IMR-90 (cell line): ENCODE measurements around the gene PKHD1. TPM values are rescaled to one million over a fixed set of nuclear protein-coding genes. Genes with fewer than 3 reads are reported as not detected.

Source experiments
- ATAC-seq: fragments of 200-7000 bp; cut with Tn5 transposase; 2 replicates; pipeline ENCODE4 v1.9.1; 2020; ENCODE audit warnings: low read depth, mild to moderate bottlenecking, moderate library complexity
- BruUV-seq: library from RNA; stranded (reverse); fragments of 400-500 nt; replicated peaks from 2 replicates; lab custom pipeline; 2021; lab: Mats Ljungman, UMichigan
- CTCF ChIA-PET: fragments of 300-600 bp; formaldehyde crosslinking; extraction: SDS; loops from one replicate; lab custom pipeline; 2021; ENCODE audit warnings: antibody characterized with exemption; lab: Yijun Ruan, JAX
- POLR2A ChIA-PET: fragments of 300-600 bp; sonication (Branson Sonifier 250); formaldehyde crosslinking; loops from one replicate; lab custom pipeline; 2022; ENCODE audit warnings: antibody characterized with exemption; ENCODE audit not compliant: unreplicated experiment; lab: Charles Lee
- DNase-seq: peaks from one replicate; pipeline ENCODE4 v3.0.0; 2013
- H2AFZ ChIP-seq: replicated peaks from 2 replicates; pipeline ENCODE3; 2013; ENCODE audit warnings: low read length, mild to moderate bottlenecking; ENCODE audit not compliant: poor library complexity
- H2AK5ac ChIP-seq: 2 replicates; pipeline ENCODE4 v1.6.1; 2013; ENCODE audit warnings: low read depth, low read length, inconsistent platforms
- H2AK9ac ChIP-seq: replicated peaks from 2 replicates; pipeline ENCODE3; 2013; ENCODE audit warnings: mild to moderate bottlenecking, low read depth, low read length, moderate library complexity; ENCODE audit not compliant: poor library complexity
- H2BK120ac ChIP-seq: 2 replicates; pipeline ENCODE4 v1.6.1; 2013; ENCODE audit warnings: low read depth, low read length, inconsistent platforms
- H2BK15ac ChIP-seq: 3 replicates; pipeline ENCODE4 v1.6.1; 2013; ENCODE audit warnings: low read depth, low read length, inconsistent platforms
- H2BK20ac ChIP-seq: 2 replicates; pipeline ENCODE4 v1.6.1; 2013; ENCODE audit warnings: low read depth, mild to moderate bottlenecking, inconsistent platforms, low read length, moderate library complexity
- H2BK5ac ChIP-seq: 2 replicates; pipeline ENCODE4 v1.6.1; 2013; ENCODE audit warnings: mild to moderate bottlenecking, low read depth, low read length, inconsistent platforms; ENCODE audit not compliant: poor library complexity, severe bottlenecking
- H3K14ac ChIP-seq: replicated peaks from 2 replicates; pipeline ENCODE4 v1.6.1; 2013; ENCODE audit warnings: low read depth, low read length, inconsistent platforms
- H3K18ac ChIP-seq: 2 replicates; pipeline ENCODE4 v1.6.1; 2013; ENCODE audit warnings: low read depth, low read length, control low read depth
- H3K23ac ChIP-seq: 2 replicates; pipeline ENCODE4 v1.6.1; 2013; ENCODE audit warnings: low read depth, low read length, inconsistent platforms
- H3K27ac ChIP-seq: 2 replicates; pipeline ENCODE4 v1.5.1; 2013; ENCODE audit warnings: mild to moderate bottlenecking, control low read depth, low read length; ENCODE audit not compliant: insufficient read depth
- H3K27me3 ChIP-seq: 2 replicates; pipeline ENCODE4 v1.6.1; 2013; ENCODE audit warnings: low read length; ENCODE audit not compliant: control insufficient read depth, insufficient read depth
- H3K36me3 ChIP-seq: 2 replicates; pipeline ENCODE4 v1.6.1; 2013; ENCODE audit warnings: low read length, mixed read lengths; ENCODE audit not compliant: control insufficient read depth, insufficient read depth
- H3K4ac ChIP-seq: 2 replicates; pipeline ENCODE4 v1.6.1; 2013; ENCODE audit warnings: low read depth, low read length, inconsistent platforms
- H3K4me1 ChIP-seq: 2 replicates; pipeline ENCODE4 v1.6.1; 2013; ENCODE audit warnings: low read length, mixed read lengths; ENCODE audit not compliant: control insufficient read depth, insufficient read depth
- H3K4me2 ChIP-seq: 2 replicates; pipeline ENCODE4 v1.6.1; 2013; ENCODE audit warnings: low read depth, mild to moderate bottlenecking, control low read depth, low read length, moderate library complexity
- H3K4me3 ChIP-seq: 2 replicates; pipeline ENCODE4 v1.5.1; 2013; ENCODE audit warnings: low read depth, mild to moderate bottlenecking, control low read depth, low read length, moderate library complexity; ENCODE audit not compliant: insufficient read depth
- H3K56ac ChIP-seq: 2 replicates; pipeline ENCODE4 v1.6.1; 2013; ENCODE audit warnings: low read length, inconsistent platforms; ENCODE audit not compliant: insufficient read depth; ENCODE audit errors: extremely low read depth
- H3K79me1 ChIP-seq, 2 experiments: 2 replicates each; pipeline ENCODE4 v1.6.1; 2013; ENCODE audit warnings: low read length in 2 of 2, inconsistent platforms in 1 of 2, low read depth in 1 of 2
- H3K9ac ChIP-seq: 2 replicates; pipeline ENCODE4 v1.6.1; 2013; ENCODE audit warnings: low read depth, low read length, control low read depth
- H3K9me1 ChIP-seq: 2 replicates; pipeline ENCODE4 v1.6.1; 2013; ENCODE audit warnings: low read length, inconsistent platforms; ENCODE audit not compliant: insufficient read depth
- H3K9me3 ChIP-seq: 2 replicates; pipeline ENCODE4 v1.6.1; 2013; ENCODE audit warnings: low read length; ENCODE audit not compliant: control insufficient read depth, insufficient read depth
- H4K20me1 ChIP-seq: 2 replicates; pipeline ENCODE4 v1.6.1; 2013; ENCODE audit warnings: low read length, inconsistent platforms; ENCODE audit not compliant: insufficient read depth
- H4K5ac ChIP-seq: 2 replicates; pipeline ENCODE4 v1.6.1; 2013; ENCODE audit warnings: mild to moderate bottlenecking, low read depth, low read length, control low read depth
- H4K8ac ChIP-seq, 2 experiments: 2 replicates each; pipeline ENCODE4 v1.6.1; 2013; ENCODE audit warnings: low read depth in 2 of 2, low read length in 2 of 2, control low read depth in 1 of 2, inconsistent platforms in 1 of 2
- H4K91ac ChIP-seq: 2 replicates; pipeline ENCODE4 v1.6.1; 2013; ENCODE audit warnings: low read depth, low read length, inconsistent platforms; ENCODE audit not compliant: insufficient read depth
- WGBS, 2 experiments: methylation state at CpG; one replicate each; pipeline versions ENCODE4 v1.1.5 to v1.1.7; 2013; ENCODE audit warnings: missing lambda C conversion rate in 2 of 2; ENCODE audit not compliant: insufficient read length in 1 of 2; ENCODE audit errors: extremely low coverage in 2 of 2; 5-methylcytosine and 5-hydroxymethylcytosine counted together
- dilution Hi-C: fragments of 300-500 bp; cut with HindIII; formaldehyde crosslinking; loops from one replicate; pipeline ENCODE4 v1.14.3; 2018; ENCODE audit warnings: low sequenced_read_pairs; ENCODE audit not compliant: unreplicated experiment
- in situ Hi-C: fragments of 300-500 bp; cut with MboI; formaldehyde crosslinking; loops from 3 replicates; pipeline ENCODE4 v1.14.3; 2019; ENCODE audit warnings: low sequenced_read_pairs, inconsistent platforms, mixed read lengths
- intact Hi-C: fragments of 100-400 bp; cut with micrococcal nuclease; formaldehyde crosslinking; loops from 2 replicates; pipeline ENCODE4 v1.10.0; 2022
- polyA plus RNA-seq, 3 experiments: library from polyadenylated mRNA; depleted of rRNA; stranded (reverse); fragments of >200 nt; gene quantifications; 2 replicates each; pipeline ENCODE4 v1.2.3, GENCODE V29; 2012; ENCODE audit warnings: low replicate concordance in 1 of 3
- total RNA-seq: library from RNA; depleted of rRNA; stranded (reverse); fragments of >200 nt; gene quantifications from 2 replicates; pipeline ENCODE4 v1.2.3, GENCODE V29; 2012
- TF ChIP-seq, protein P1 (sequence below): fragments of 150-350 bp; IDR thresholded peaks from 2 replicates; pipeline ENCODE4 v1.6.1; 2016; ENCODE audit warnings: low read depth, mild to moderate bottlenecking, low read length, moderate library complexity, borderline replicate concordance

Gene PKHD1
- total and polyA plus RNA-seq, 2 of the 4 experiments (the other 2 are of a cell fraction): not detected

- Histone ChIP-seq H2AK5ac (no peak overlapping the region), H3K4me2 (no peak overlapping the region), H3K18ac (no peak overlapping the region), H3K4ac (no peak overlapping the region), H2AK9ac (no peak overlapping the region), H2BK120ac (no peak overlapping the region), H3K56ac (no peak overlapping the region), H2AFZ (no peak overlapping the region), H2BK5ac (no peak overlapping the region), H3K27me3 (no peaks in the 10 kb centered on the region), H3K36me3 (no peaks in the 10 kb centered on the region), H3K9me3 (no peaks in the 10 kb centered on the region), H3K9me1 (no peaks in the 10 kb centered on the region), H3K23ac (no peak overlapping the region), H4K20me1 (no peaks in the 10 kb centered on the region), H3K14ac (no peak overlapping the region), H4K8ac (no peak overlapping the region), H2BK20ac (no peak overlapping the region), H4K91ac (no peak overlapping the region), H3K79me1 (no peaks in the 10 kb centered on the region), H3K4me3 (no peak overlapping the region), H2BK15ac (no peak overlapping the region), H4K5ac (no peak overlapping the region), H3K9ac (no peak overlapping the region), H3K4me1 (no peaks in the 10 kb centered on the region), H3K27ac (no peak overlapping the region)
- no CpG with 5 or more reads among the region's 6 CpGs for WGBS, 2 experiments
- no peak for ATAC-seq
- dilution Hi-C loops: no loop called here
- intact Hi-C loops: no loop called here
- BruUV-seq: no TSS peak
- TF ChIP-seq, protein P1, sequence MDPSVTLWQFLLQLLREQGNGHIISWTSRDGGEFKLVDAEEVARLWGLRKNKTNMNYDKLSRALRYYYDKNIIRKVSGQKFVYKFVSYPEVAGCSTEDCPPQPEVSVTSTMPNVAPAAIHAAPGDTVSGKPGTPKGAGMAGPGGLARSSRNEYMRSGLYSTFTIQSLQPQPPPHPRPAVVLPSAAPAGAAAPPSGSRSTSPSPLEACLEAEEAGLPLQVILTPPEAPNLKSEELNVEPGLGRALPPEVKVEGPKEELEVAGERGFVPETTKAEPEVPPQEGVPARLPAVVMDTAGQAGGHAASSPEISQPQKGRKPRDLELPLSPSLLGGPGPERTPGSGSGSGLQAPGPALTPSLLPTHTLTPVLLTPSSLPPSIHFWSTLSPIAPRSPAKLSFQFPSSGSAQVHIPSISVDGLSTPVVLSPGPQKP: no peak
- POLR2A ChIA-PET: no interaction called here
- DNase-seq: no peak
- in situ Hi-C loops: loop anchor here (10.0 to 25.0 kb wide), 2 partner anchors 155 to 1198 kb away; partner anchors contain the start of gene TFAP2B
- CTCF ChIA-PET: interaction anchor here (0.8 to 1.5 kb wide), 2 partner anchors 10 to 11 kb away, joined by 3 to 5 read pairs; no protein-coding TSS in a partner anchor
These were observed 77.3 kb downstream of the PKHD1 start for GRCh38 chr6:52010145-52010544.
